ENCODE results near the gene CNKSR2. TPM values are rescaled to one million over a fixed set of nuclear protein-coding genes. Genes with fewer than 3 reads are reported as not detected.

CNKSR2 gene
- total RNA-seq, 1 experiment from 2014 or later, result 11.3 TPM

- ATAC-seq (no peak), DNase-seq (ENCODE audit: low spot score) (no peak)
- TF ChIP-seq HMGXB4 (CRISPR knock-in tag; IDR thresholded peaks at IDR 0.05) (no peak), USF2 (CRISPR knock-in tag; IDR thresholded peaks at IDR 0.05) (no peak), GRHL2 (CRISPR knock-in tag; IDR thresholded peaks at IDR 0.05; ENCODE audit: insufficient replicate concordance, severe bottlenecking) (no peak), SP1 (CRISPR knock-in tag; conservative IDR thresholded peaks at IDR 0.05) (no peak)
- POLR2A ChIA-PET, result no interaction called here
- Mint-ChIP-seq H3K9me3 (no peaks in the 10 kb centered on the region), H3K36me3 (no peaks in the 10 kb centered on the region), H3K27ac (no peak overlapping the region), H3K4me1 (peaks cover 11% of the 10 kb centered on the region), H3K4me3 (no peak overlapping the region), H3K27me3 (ENCODE audit: low read depth) (no peaks in the 10 kb centered on the region)
- CTCF ChIA-PET, result no interaction called here
These were observed 66.7 kb downstream of the CNKSR2 start for GRCh38 chrX:21440911-21441310.

GRCh38 chrX:21457718-21458117 lies 83.5 kb downstream of the CNKSR2 start:
- TF ChIP-seq JAZF1 (CRISPR knock-in tag; IDR thresholded peaks at IDR 0.05) (no peak), SP1 (CRISPR knock-in tag; conservative IDR thresholded peaks at IDR 0.05) (no peak), NFATC4 (CRISPR knock-in tag; IDR thresholded peaks at IDR 0.05) (no peak), ZNF121 (CRISPR knock-in tag; IDR thresholded peaks at IDR 0.05) (no peak), PRRX2 (CRISPR knock-in tag; IDR thresholded peaks at IDR 0.05) (no peak), ERG (CRISPR knock-in tag; IDR thresholded peaks at IDR 0.05) (no peak), MYBL2 (CRISPR knock-in tag; IDR thresholded peaks at IDR 0.05) (no peak), FOXP4 (CRISPR knock-in tag; IDR thresholded peaks at IDR 0.05) (no peak), FOXJ3 (CRISPR knock-in tag; IDR thresholded peaks at IDR 0.05; ENCODE audit: borderline replicate concordance) (no peak), GRHL2 (CRISPR knock-in tag; IDR thresholded peaks at IDR 0.05; ENCODE audit: insufficient replicate concordance, severe bottlenecking) (no peak), FOXK1 (CRISPR knock-in tag; IDR thresholded peaks at IDR 0.05) (no peak), RORB (CRISPR knock-in tag; IDR thresholded peaks at IDR 0.05) (no peak), ATF3 (CRISPR knock-in tag; conservative IDR thresholded peaks at IDR 0.05) (no peak), ZBTB21 (CRISPR knock-in tag; IDR thresholded peaks at IDR 0.05; ENCODE audit: borderline replicate concordance) (no peak)
- DNase-seq (ENCODE audit: low spot score) (no peak), ATAC-seq (no peak)
- H3K27me3 Mint-ChIP-seq (ENCODE audit: low read depth), result no peaks in the 10 kb centered on the region; the same call in 1 of the 2 replicates
- H3K4me1 Mint-ChIP-seq, result no peaks in the 10 kb centered on the region
- peaks cover 7% of the 10 kb centered on the region for H3K9me3 Mint-ChIP-seq
- H3K27ac Mint-ChIP-seq, result no peak overlapping the region
- POLR2A ChIA-PET, result no interaction called here
- peaks cover 6% of the 10 kb centered on the region; the same call in 1 of the 2 replicates for H3K36me3 Mint-ChIP-seq
- CTCF ChIA-PET, result no interaction called here
- H3K4me3 Mint-ChIP-seq, result no peak overlapping the region

GRCh38 chrX:21469071-21469470 lies 94.9 kb downstream of the CNKSR2 start:
- H3K27me3 Mint-ChIP-seq (ENCODE audit: low read depth), result no peaks in the 10 kb centered on the region
- H3K9me3 Mint-ChIP-seq, result no peaks in the 10 kb centered on the region
- CTCF ChIA-PET, result no interaction called here

More at GRCh38 chrX:21469071-21469470, 94.9 kb downstream of the CNKSR2 start:
- Mint-ChIP-seq H3K4me3 (no peak overlapping the region), H3K4me1 (peaks cover 5% of the 10 kb centered on the region), H3K36me3 (no peaks in the 10 kb centered on the region), H3K27ac (no peak overlapping the region)
- TF ChIP-seq HMGXB4 (CRISPR knock-in tag; IDR thresholded peaks at IDR 0.05) (no peak), ZSCAN18 (CRISPR knock-in tag; IDR thresholded peaks at IDR 0.05) (no peak), ZNF232 (CRISPR knock-in tag; IDR thresholded peaks at IDR 0.05) (no peak), GRHL2 (CRISPR knock-in tag; IDR thresholded peaks at IDR 0.05; ENCODE audit: insufficient replicate concordance, severe bottlenecking) (no peak), ZNF396 (CRISPR knock-in tag; IDR thresholded peaks at IDR 0.05; ENCODE audit: borderline replicate concordance) (no peak), SP1 (CRISPR knock-in tag; conservative IDR thresholded peaks at IDR 0.05) (no peak)
- no peak for DNase-seq (ENCODE audit: low spot score)
- ATAC-seq, result no peak
- POLR2A ChIA-PET, result no interaction called here

Data from WTC11 (cell line).